NCI-H146 (cell line): ENCODE results near the gene MIA3.
A peak's percentile ranks its signal among the peaks of the same experiment; 100 is the strongest.
"Not testable (repeated sequence)": the region's sequence is repeated elsewhere in the genome, so short reads cannot be mapped to it uniquely, and the experiment has no call there.

Experiments
- DNase-seq: peaks from one replicate; lab custom pipeline; 2025; lab: John Stamatoyannopoulos, UW

Gene MIA3

GRCh38 chr1:222669107-222669506, 51.2 kb downstream of the MIA3 start:
- not testable (repeated sequence) for DNase-seq

- no peak for DNase-seq
Measured at GRCh38 chr1:222670110-222670509, 52.2 kb downstream of the MIA3 start.

- DNase-seq, result no peak
Measured at GRCh38 chr1:222680080-222680479, 62.2 kb downstream of the MIA3 start.

- no peak for DNase-seq
Measured at GRCh38 chr1:222691016-222691415, 73.1 kb downstream of the MIA3 start.

GRCh38 chr1:222694927-222695326, 77.0 kb downstream of the MIA3 start:
- DNase-seq, result no peak

- DNase-seq, result no peak
Measured at GRCh38 chr1:222696741-222697140, 78.8 kb downstream of the MIA3 start.

GRCh38 chr1:222697203-222697602, 79.3 kb downstream of the MIA3 start:
- no peak for DNase-seq

- DNase-seq, result no peak
Measured at GRCh38 chr1:222697826-222698225, 79.9 kb downstream of the MIA3 start.

GRCh38 chr1:222702210-222702609, 84.3 kb downstream of the MIA3 start:
- peak; percentile 12 for DNase-seq

GRCh38 chr1:222704260-222704659, 86.4 kb downstream of the MIA3 start:
- no peak for DNase-seq

GRCh38 chr1:222706815-222707214, 88.9 kb downstream of the MIA3 start:
- no peak for DNase-seq

- no peak for DNase-seq
Measured at GRCh38 chr1:222709700-222710153, 91.8 kb downstream of the MIA3 start.

GRCh38 chr1:222711319-222712252, 93.7 kb downstream of the MIA3 start:
- peak; percentile 81 for DNase-seq

GRCh38 chr1:222712253-222713090, 94.6 kb downstream of the MIA3 start, which contains the start of the genes AIDA and BROX:
TSS of gene AIDA (minus strand) at chr1:222712491. CDS start at chr1:222712317, 174 bp downstream.
TSS of gene BROX (plus strand) at chr1:222712564. CDS start at chr1:222715700, 3,136 bp downstream.
- peak; percentile 88 for DNase-seq

- peak; percentile 94 for DNase-seq
Measured at GRCh38 chr1:222713091-222713961, 95.4 kb downstream of the MIA3 start.

GRCh38 chr1:222716393-222716792, 98.5 kb downstream of the MIA3 start:
- no peak for DNase-seq
